Stimulated activated CD4-positive, alpha-beta T cell treated with anti-CD3 and anti-CD28 coated beads, TNF-alpha, amount 100 ng/mL, for 48 hours (primary cell): ENCODE measurements around the gene ACTR1A.
"Not testable (repeated sequence)": the region's sequence is repeated elsewhere in the genome, so short reads cannot be mapped to it uniquely, and the experiment has no call there.

Source experiments
- DNase-seq, 3 donors: peaks; one replicate each; pipeline ENCODE4 v3.0.0-alpha.2; 2020; ENCODE audit warnings: low read depth in 3 of 3

The ACTR1A gene

GRCh38 chr10:102454662-102455487 lies 47.6 kb downstream of the ACTR1A start:
- DNase-seq: not testable (repeated sequence)

- DNase-seq: no peak
Measured at GRCh38 chr10:102453502-102453901, 49.0 kb downstream of the ACTR1A start.

- peak; percentile 60 to 70 (median 65) for DNase-seq
Measured at GRCh38 chr10:102452672-102453340, 49.7 kb downstream of the ACTR1A start.

GRCh38 chr10:102451105-102451969 lies 51.2 kb downstream of the ACTR1A start, which contains the start of gene C10orf95:
C10orf95 (minus strand) TSS chr10:102451543; CDS start chr10:102451093, 450 bp downstream.
- DNase-seq: no peak

GRCh38 chr10:102450374-102451104 lies 52.0 kb downstream of the ACTR1A start:
- peak; percentile 61 to 74 (median 67) for DNase-seq

GRCh38 chr10:102450124-102450373 lies 52.5 kb downstream of the ACTR1A start:
- no peak for DNase-seq

GRCh38 chr10:102449321-102450123 lies 53.0 kb downstream of the ACTR1A start:
- DNase-seq: peak; percentile 62 to 83 (median 80)

- DNase-seq: no peak
Measured at GRCh38 chr10:102444851-102445250, 57.7 kb downstream of the ACTR1A start.

GRCh38 chr10:102438374-102438773 lies 64.1 kb downstream of the ACTR1A start:
- no peak for DNase-seq

- no peak for DNase-seq
Measured at GRCh38 chr10:102437515-102437914, 65.0 kb downstream of the ACTR1A start.

GRCh38 chr10:102436312-102436711 lies 66.2 kb downstream of the ACTR1A start:
- DNase-seq: no peak

- DNase-seq: no peak
Measured at GRCh38 chr10:102435529-102436233, 66.8 kb downstream of the ACTR1A start.

- DNase-seq: no peak
Measured at GRCh38 chr10:102435133-102435497, 67.4 kb downstream of the ACTR1A start.

GRCh38 chr10:102434394-102435132 lies 67.9 kb downstream of the ACTR1A start:
- DNase-seq: no peak

- no peak for DNase-seq
Measured at GRCh38 chr10:102433619-102434046, 68.9 kb downstream of the ACTR1A start.

GRCh38 chr10:102432162-102432950 lies 70.2 kb downstream of the ACTR1A start, which contains the start of gene CUEDC2:
CUEDC2 (minus strand) TSS chr10:102432574; CDS start chr10:102425188, 7,386 bp downstream.
- DNase-seq: peak; percentile 95 to 96 (median 96)

GRCh38 chr10:102431452-102432124 lies 70.9 kb downstream of the ACTR1A start:
- DNase-seq: no peak

- DNase-seq: no peak
Measured at GRCh38 chr10:102429468-102429867, 73.0 kb downstream of the ACTR1A start.
